ENCODE results near the gene MYL6B.
A peak's percentile ranks its signal among the peaks of the same experiment; 100 is the strongest.

DNA sequence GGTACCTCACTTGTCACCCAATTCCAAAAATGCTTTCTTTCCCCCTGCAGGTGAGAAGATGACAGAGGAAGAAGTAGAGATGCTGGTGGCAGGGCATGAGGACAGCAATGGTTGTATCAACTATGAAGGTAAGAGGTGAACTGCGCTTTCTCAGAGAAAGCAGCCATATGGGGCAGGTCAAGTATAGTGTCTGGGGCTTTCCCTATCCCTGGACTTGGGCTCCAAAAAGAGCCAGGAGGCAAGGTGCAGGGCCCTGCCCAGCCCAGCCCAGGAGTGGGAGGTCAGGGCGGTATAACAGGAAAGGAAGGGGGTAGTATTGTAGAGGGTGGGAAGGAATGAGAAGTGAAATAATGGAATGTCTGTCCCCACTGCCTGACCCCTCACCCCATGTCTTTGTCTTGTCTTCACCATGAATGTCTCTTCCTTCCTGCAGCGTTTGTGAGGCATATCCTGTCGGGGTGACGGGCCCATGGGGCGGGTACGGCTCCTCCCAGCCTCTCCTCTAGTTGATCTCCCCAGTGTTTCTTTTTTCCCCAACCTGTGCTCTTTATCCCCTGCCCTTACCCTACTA, 7.9 kb downstream of the MYL6B start:
- TF ChIP-seq, protein P1, sequence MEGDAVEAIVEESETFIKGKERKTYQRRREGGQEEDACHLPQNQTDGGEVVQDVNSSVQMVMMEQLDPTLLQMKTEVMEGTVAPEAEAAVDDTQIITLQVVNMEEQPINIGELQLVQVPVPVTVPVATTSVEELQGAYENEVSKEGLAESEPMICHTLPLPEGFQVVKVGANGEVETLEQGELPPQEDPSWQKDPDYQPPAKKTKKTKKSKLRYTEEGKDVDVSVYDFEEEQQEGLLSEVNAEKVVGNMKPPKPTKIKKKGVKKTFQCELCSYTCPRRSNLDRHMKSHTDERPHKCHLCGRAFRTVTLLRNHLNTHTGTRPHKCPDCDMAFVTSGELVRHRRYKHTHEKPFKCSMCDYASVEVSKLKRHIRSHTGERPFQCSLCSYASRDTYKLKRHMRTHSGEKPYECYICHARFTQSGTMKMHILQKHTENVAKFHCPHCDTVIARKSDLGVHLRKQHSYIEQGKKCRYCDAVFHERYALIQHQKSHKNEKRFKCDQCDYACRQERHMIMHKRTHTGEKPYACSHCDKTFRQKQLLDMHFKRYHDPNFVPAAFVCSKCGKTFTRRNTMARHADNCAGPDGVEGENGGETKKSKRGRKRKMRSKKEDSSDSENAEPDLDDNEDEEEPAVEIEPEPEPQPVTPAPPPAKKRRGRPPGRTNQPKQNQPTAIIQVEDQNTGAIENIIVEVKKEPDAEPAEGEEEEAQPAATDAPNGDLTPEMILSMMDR (IDR thresholded peaks at IDR 0.05; ENCODE audit: extremely low read depth in 1 of 2, insufficient read depth in 1 of 2, low read depth in 1 of 2, low read length in 2 of 2) = no peak
- TF ChIP-seq POLR2A (IDR thresholded peaks at IDR 0.05; ENCODE audit: low read depth, low read length) = peak; percentile 88
- TF ChIP-seq POLR2AphosphoS5 (IDR thresholded peaks at IDR 0.05; ENCODE audit: insufficient read depth, low read depth, low read length) = peak; percentile 96
- TF ChIP-seq MYC (IDR thresholded peaks at IDR 0.05; ENCODE audit: low read depth, low read length) = no peak
